ENCODE results near the gene ABCC4.

Gene ABCC4

DNA sequence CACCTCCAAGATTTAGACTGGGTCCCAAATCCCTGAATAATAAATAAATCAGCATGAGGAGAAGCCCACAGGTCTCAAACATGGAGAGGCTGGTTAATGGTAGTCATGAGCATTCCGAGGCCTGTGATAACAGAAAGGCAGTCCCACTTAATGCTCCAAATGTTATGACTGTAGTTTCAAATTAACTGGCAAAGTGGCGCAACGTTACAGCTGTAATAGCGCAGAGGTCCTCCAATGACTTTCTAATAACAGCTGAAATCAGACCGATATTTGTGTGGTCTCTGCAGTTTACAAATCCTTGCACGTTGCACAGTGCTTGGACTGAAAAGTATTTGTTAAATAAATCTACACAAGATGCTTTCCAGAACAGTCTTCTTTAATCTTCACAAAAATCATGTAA lies 141.8 kb downstream of the ABCC4 start:
- no peak overlapping the region for H3K4me3 ChIP-seq (ENCODE audit: low read depth, low read length)
- H3K9me3 ChIP-seq (ENCODE audit: control insufficient read depth, insufficient read depth, low read depth, low read length) = no peaks in the 10 kb centered on the region
- H3K4me1 ChIP-seq (ENCODE audit: control insufficient read depth, insufficient read depth, low read length) = peaks cover 4% of the 10 kb centered on the region; the same call in 1 of the 2 replicates
- ChIA-PET CTCF (interaction anchor here (1.8 kb wide), 1 partner anchor 30 kb away, joined by 7 read pairs; no protein-coding TSS in a partner anchor), POLR2A (no interaction called here)
- no peak for TF ChIP-seq ZNF501 (tag by site-specific recombination; IDR thresholded peaks at IDR 0.05)
- no peaks in the 10 kb centered on the region for H3K36me3 ChIP-seq (ENCODE audit: control insufficient read depth in 2 of 2, insufficient read depth in 1 of 2, low read length in 2 of 2)
- no peak overlapping the region for H3K27ac ChIP-seq (ENCODE audit: extremely low read depth, low read depth, low read length)

DNA sequence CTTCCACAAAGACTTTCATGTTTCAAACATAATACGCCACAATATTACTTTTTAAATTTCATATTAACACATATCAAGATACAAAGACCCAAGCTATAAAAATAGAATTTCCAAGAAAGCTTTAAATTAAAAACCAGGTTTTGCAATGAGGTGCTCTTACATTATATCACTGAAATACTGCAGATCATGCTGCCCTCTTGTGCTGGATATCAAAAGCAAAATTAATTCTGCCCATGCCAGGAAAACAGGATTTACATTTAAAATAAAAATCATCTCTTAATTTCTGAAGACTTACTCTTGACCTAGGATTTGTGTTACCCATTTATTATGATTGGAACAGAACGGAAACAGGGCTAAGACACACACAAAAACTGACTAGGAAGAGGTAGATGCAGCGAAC lies 145.0 kb downstream of the ABCC4 start:
- CTCF ChIA-PET = interaction anchor here (0.6 to 2.1 kb wide), 3 partner anchors 127 to 496 kb away, joined by 3 to 10 read pairs (median 3); no protein-coding TSS in a partner anchor
- no peaks in the 10 kb centered on the region for H3K36me3 ChIP-seq (ENCODE audit: control insufficient read depth in 2 of 2, insufficient read depth in 1 of 2, low read length in 2 of 2)

DNA sequence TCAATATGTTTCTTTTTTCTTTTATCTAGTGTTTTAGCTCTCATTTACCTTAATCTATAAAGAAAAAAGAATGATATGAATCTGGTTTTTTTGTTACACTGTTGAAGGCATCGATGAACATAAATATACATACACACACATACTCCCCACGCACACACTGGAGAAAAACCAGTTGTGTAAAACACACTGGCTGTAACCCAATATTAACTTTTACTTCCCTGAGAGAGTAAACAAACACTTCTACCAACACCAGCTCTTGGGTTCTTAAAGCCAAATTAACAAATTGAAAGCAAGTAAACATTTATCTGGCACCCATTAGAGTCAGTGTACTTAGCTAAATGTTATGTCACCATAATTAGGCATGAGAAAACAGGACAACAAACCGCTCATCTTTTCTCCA lies 145.7 kb downstream of the ABCC4 start:
- no peak for TF ChIP-seq ZBTB1 (tag by site-specific recombination; IDR thresholded peaks at IDR 0.05)
- TF ChIP-seq, protein P1, sequence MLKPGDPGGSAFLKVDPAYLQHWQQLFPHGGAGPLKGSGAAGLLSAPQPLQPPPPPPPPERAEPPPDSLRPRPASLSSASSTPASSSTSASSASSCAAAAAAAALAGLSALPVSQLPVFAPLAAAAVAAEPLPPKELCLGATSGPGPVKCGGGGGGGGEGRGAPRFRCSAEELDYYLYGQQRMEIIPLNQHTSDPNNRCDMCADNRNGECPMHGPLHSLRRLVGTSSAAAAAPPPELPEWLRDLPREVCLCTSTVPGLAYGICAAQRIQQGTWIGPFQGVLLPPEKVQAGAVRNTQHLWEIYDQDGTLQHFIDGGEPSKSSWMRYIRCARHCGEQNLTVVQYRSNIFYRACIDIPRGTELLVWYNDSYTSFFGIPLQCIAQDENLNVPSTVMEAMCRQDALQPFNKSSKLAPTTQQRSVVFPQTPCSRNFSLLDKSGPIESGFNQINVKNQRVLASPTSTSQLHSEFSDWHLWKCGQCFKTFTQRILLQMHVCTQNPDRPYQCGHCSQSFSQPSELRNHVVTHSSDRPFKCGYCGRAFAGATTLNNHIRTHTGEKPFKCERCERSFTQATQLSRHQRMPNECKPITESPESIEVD (tag by site-specific recombination; IDR thresholded peaks at IDR 0.05) = peak; percentile 34; the same call in 1 of the 2 replicates
- no peaks in the 10 kb centered on the region for H3K36me3 ChIP-seq (ENCODE audit: control insufficient read depth in 2 of 2, insufficient read depth in 1 of 2, low read length in 2 of 2)
- H3K4me1 ChIP-seq (ENCODE audit: control insufficient read depth, insufficient read depth, low read length) = peaks cover 8% of the 10 kb centered on the region
- ChIA-PET CTCF (interaction anchor here (0.6 to 2.1 kb wide), 4 partner anchors 126 to 495 kb away, joined by 3 to 10 read pairs (median 3); no protein-coding TSS in a partner anchor), POLR2A (no interaction called here)
- H3K9me3 ChIP-seq (ENCODE audit: control insufficient read depth, insufficient read depth, low read depth, low read length) = no peaks in the 10 kb centered on the region
- no peak overlapping the region for H3K4me3 ChIP-seq (ENCODE audit: low read depth, low read length)
- no peak overlapping the region for H3K27ac ChIP-seq (ENCODE audit: extremely low read depth, low read depth, low read length)

More for the DNA sequence above, 145.0 kb downstream of the ABCC4 start:
- POLR2A ChIA-PET = no interaction called here
- Histone ChIP-seq H3K9me3 (ENCODE audit: control insufficient read depth, insufficient read depth, low read depth, low read length) (no peaks in the 10 kb centered on the region), H3K4me3 (ENCODE audit: low read depth, low read length) (no peak overlapping the region), H3K4me1 (ENCODE audit: control insufficient read depth, insufficient read depth, low read length) (peaks cover 8% of the 10 kb centered on the region), H3K27ac (ENCODE audit: extremely low read depth, low read depth, low read length) (no peak overlapping the region)
- TF ChIP-seq KLF8 (tag by site-specific recombination; IDR thresholded peaks at IDR 0.05) (no peak), GLI2 (tag by site-specific recombination; IDR thresholded peaks at IDR 0.05; ENCODE audit: borderline replicate concordance, low read depth) (no peak), ZNF114 (tag by site-specific recombination; IDR thresholded peaks at IDR 0.05) (no peak), ZNF654 (tag by site-specific recombination; IDR thresholded peaks at IDR 0.05; ENCODE audit: low read depth) (peak; percentile 15), ZNF670 (tag by site-specific recombination; IDR thresholded peaks at IDR 0.05; ENCODE audit: low read depth) (no peak), PRDM1 (tag by site-specific recombination; IDR thresholded peaks at IDR 0.05) (no peak), ZNF155 (tag by site-specific recombination; IDR thresholded peaks at IDR 0.05) (no peak), ZBTB1 (tag by site-specific recombination; IDR thresholded peaks at IDR 0.05) (no peak), ZSCAN16 (tag by site-specific recombination; IDR thresholded peaks at IDR 0.05) (no peak)

DNA sequence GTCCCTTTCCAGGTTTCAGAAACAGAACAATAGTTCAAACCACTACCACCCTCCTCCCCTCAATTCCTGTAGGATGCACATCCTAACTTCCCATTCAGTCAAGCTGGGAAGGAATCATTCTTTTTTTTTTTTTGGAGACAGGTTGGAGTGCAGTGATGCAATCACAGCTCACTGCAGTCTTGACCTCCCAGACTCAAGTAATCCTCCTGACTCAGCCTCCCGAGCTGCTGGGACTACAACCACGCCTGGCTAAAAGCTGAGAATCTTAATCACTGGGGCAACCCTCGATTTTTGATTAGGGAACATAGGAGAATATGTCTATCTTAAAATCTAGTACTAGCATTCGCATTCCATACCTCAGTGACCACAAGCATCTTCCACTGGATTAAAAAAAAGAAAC lies 146.2 kb downstream of the ABCC4 start:
- ChIA-PET CTCF (interaction anchor here (0.6 to 2.1 kb wide), 3 partner anchors 359 to 950 kb away, joined by 3 to 10 read pairs (median 3); no protein-coding TSS in a partner anchor), POLR2A (no interaction called here)
- Histone ChIP-seq H3K36me3 (ENCODE audit: control insufficient read depth in 2 of 2, insufficient read depth in 1 of 2, low read length in 2 of 2) (no peaks in the 10 kb centered on the region), H3K4me3 (ENCODE audit: low read depth, low read length) (no peak overlapping the region), H3K4me1 (ENCODE audit: control insufficient read depth, insufficient read depth, low read length) (peaks cover 8% of the 10 kb centered on the region), H3K9me3 (ENCODE audit: control insufficient read depth, insufficient read depth, low read depth, low read length) (no peaks in the 10 kb centered on the region), H3K27ac (ENCODE audit: extremely low read depth, low read depth, low read length) (no peak overlapping the region)
- no peak for TF ChIP-seq ZNF24 (tag by site-specific recombination; IDR thresholded peaks at IDR 0.05)
- TF ChIP-seq, protein P2, sequence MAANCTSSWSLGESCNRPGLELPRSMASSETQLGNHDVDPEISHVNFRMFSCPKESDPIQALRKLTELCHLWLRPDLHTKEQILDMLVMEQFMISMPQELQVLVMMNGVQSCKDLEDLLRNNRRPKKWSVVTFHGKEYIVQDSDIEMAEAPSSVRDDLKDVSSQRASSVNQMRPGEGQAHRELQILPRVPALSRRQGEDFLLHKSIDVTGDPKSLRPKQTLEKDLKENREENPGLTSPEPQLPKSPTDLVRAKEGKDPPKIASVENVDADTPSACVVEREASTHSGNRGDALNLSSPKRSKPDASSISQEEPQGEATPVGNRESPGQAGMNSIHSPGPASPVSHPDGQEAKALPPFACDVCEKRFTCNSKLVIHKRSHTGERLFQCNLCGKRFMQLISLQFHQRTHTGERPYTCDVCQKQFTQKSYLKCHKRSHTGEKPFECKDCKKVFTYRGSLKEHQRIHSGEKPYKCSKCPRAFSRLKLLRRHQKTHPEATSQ (tag by site-specific recombination; IDR thresholded peaks at IDR 0.05) = 0 out of 2 replicates have a peak, but pooled peaks have one; percentile 65
- TF ChIP-seq GLI4 (tag by site-specific recombination; IDR thresholded peaks at IDR 0.05) = no peak
- TF ChIP-seq ZNF138 (tag by site-specific recombination; IDR thresholded peaks at IDR 0.05; ENCODE audit: borderline replicate concordance) = no peak
